NCI-H2107 treated with DMSO at 0.1 percent for 48 hours (cell line): ENCODE results near the gene UCMA.
"Not testable (repeated sequence)": the region's sequence is repeated elsewhere in the genome, so short reads cannot be mapped to it uniquely, and the experiment has no call there.

Source experiments
- DNase-seq: peaks from one replicate; lab custom pipeline; 2025; ENCODE audit not compliant: unreplicated experiment; lab: John Stamatoyannopoulos, UW

The UCMA gene

GRCh38 chr10:13234172-13234571, at the start of gene UCMA:
TSS of gene UCMA (minus strand) at chr10:13234374. CDS start at chr10:13234258, 116 bp downstream.
- DNase-seq = no peak

GRCh38 chr10:13282348-13282747, 48.2 kb upstream of the UCMA start:
- not testable (repeated sequence) for DNase-seq

- no peak for DNase-seq
These were observed 42.7 kb upstream of the UCMA start for GRCh38 chr10:13276749-13277365.

- not testable (repeated sequence) for DNase-seq
These were observed 42.0 kb upstream of the UCMA start for GRCh38 chr10:13276146-13276545.

GRCh38 chr10:13272164-13272571, 38.0 kb upstream of the UCMA start:
- DNase-seq = peak; percentile 9

GRCh38 chr10:13271552-13272163, 37.5 kb upstream of the UCMA start:
- peak; percentile 18 for DNase-seq

- no peak for DNase-seq
These were observed 36.8 kb upstream of the UCMA start for GRCh38 chr10:13270877-13271551.

GRCh38 chr10:13268841-13269240, 34.7 kb upstream of the UCMA start:
- no peak for DNase-seq

- no peak for DNase-seq
These were observed 34.1 kb upstream of the UCMA start for GRCh38 chr10:13268310-13268709.

GRCh38 chr10:13263591-13263990, 29.4 kb upstream of the UCMA start:
- DNase-seq = no peak

GRCh38 chr10:13262433-13262832, 28.3 kb upstream of the UCMA start:
- DNase-seq = no peak

GRCh38 chr10:13257621-13258140, 23.5 kb upstream of the UCMA start:
- DNase-seq = no peak

- no peak for DNase-seq
These were observed 22.5 kb upstream of the UCMA start for GRCh38 chr10:13256627-13257026.

- DNase-seq = no peak
These were observed 19.6 kb upstream of the UCMA start for GRCh38 chr10:13253726-13254125.

GRCh38 chr10:13247784-13248183, 13.6 kb upstream of the UCMA start:
- no peak for DNase-seq

GRCh38 chr10:13247246-13247645, 13.1 kb upstream of the UCMA start:
- DNase-seq = no peak

GRCh38 chr10:13242260-13242659, 8.1 kb upstream of the UCMA start:
- DNase-seq = not testable (repeated sequence)

- DNase-seq = no peak
These were observed 7.4 kb upstream of the UCMA start for GRCh38 chr10:13241613-13242012.

GRCh38 chr10:13239923-13240322, 5.7 kb upstream of the UCMA start:
- DNase-seq = no peak

- DNase-seq = no peak
These were observed 4.3 kb upstream of the UCMA start for GRCh38 chr10:13238271-13239077.

GRCh38 chr10:13236638-13237037, 2.5 kb upstream of the UCMA start:
- no peak for DNase-seq
